GM13976 (cell line): ENCODE results near the gene MAN2B2.

Source experiments
- DNase-seq: peaks from one replicate; pipeline ENCODE4 v3.0.0; 2012; ENCODE audit warnings: low spot score
- CTCF ChIP-seq: IDR thresholded peaks from 2 replicates; pipeline ENCODE4 v1.5.1; 2012; ENCODE audit warnings: borderline replicate concordance, mild to moderate bottlenecking; ENCODE audit not compliant: insufficient read depth; ENCODE audit errors: extremely low read depth, missing control alignments, control extremely low read depth
- in situ Hi-C: fragments of 300-500 bp; cut with MboI; formaldehyde crosslinking; loops from one replicate; pipeline ENCODE4 v1.12.0; 2022; ENCODE audit warnings: low sequenced_read_pairs, mixed read lengths, inconsistent platforms; ENCODE audit not compliant: unreplicated experiment

The MAN2B2 gene

GRCh38 chr4:6549890-6550620 is 24.9 kb upstream of the MAN2B2 start:
- TF ChIP-seq CTCF, result no peak
- no peak for DNase-seq
- in situ Hi-C loops, result no loop called here

- no peak for DNase-seq
- no peak for TF ChIP-seq CTCF
- in situ Hi-C loops, result no loop called here
Observed at GRCh38 chr4:6550821-6551220, 24.2 kb upstream of the MAN2B2 start.

GRCh38 chr4:6551660-6552059 is 23.3 kb upstream of the MAN2B2 start:
- no peak for TF ChIP-seq CTCF
- in situ Hi-C loops, result no loop called here
- DNase-seq, result no peak

- no peak for TF ChIP-seq CTCF
- in situ Hi-C loops, result no loop called here
- DNase-seq, result no peak
Observed at GRCh38 chr4:6555519-6555918, 19.5 kb upstream of the MAN2B2 start.

- TF ChIP-seq CTCF, result no peak
Observed at GRCh38 chr4:6556263-6556662, 18.7 kb upstream of the MAN2B2 start.

GRCh38 chr4:6557185-6557584 is 17.8 kb upstream of the MAN2B2 start:
- no peak for DNase-seq
- in situ Hi-C loops, result no loop called here
- TF ChIP-seq CTCF, result no peak

More at GRCh38 chr4:6556263-6556662, 18.7 kb upstream of the MAN2B2 start:
- no peak for DNase-seq
- in situ Hi-C loops, result no loop called here
